Esophagus mucosa (tissue), 1 donor: ENCODE data around the gene KIAA1549. TPM values are rescaled to one million over a fixed set of nuclear protein-coding genes. Genes with fewer than 3 reads are reported as not detected.
"Not testable (repeated sequence)": the region's sequence is repeated elsewhere in the genome, so short reads cannot be mapped to it uniquely, and the experiment has no call there.

ENCODE experiments used
- ATAC-seq: fragments of 200-7000 bp; cut with Tn5 transposase; one replicate; pipeline ENCODE4 v1.9.1; 2020
- total RNA-seq: library from RNA; stranded (reverse); gene quantifications from one replicate; pipeline ENCODE4 v1.2.4, GENCODE V29; 2023
- donor health status: DM: yes; HTN: yes; CAD: no.

Gene KIAA1549
- total RNA-seq, 1 donor from 2014 or later: 0.20 TPM

GRCh38 chr7:138848056-138848980, 132.9 kb downstream of the KIAA1549 start:
- no peak for ATAC-seq

DNA sequence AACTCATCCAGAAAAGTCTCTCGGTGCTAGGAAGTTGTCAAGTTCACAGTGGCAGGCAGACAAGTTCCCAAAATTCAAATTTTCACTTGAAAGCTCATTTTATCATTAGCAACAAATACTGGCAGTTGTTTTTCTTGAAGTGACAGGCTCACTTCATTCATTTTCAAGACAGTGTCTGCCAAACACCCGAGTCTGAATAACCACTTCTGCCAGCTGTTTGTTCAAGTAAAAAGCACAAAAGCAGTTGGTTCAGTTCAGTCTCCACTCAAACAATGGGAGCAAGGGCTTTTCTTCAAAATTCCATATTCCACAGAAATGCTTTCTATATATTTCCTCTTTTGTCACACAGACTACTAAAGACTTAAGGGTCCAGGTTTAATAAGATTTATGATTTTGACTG, 135.5 kb downstream of the KIAA1549 start:
- no peak for ATAC-seq

DNA sequence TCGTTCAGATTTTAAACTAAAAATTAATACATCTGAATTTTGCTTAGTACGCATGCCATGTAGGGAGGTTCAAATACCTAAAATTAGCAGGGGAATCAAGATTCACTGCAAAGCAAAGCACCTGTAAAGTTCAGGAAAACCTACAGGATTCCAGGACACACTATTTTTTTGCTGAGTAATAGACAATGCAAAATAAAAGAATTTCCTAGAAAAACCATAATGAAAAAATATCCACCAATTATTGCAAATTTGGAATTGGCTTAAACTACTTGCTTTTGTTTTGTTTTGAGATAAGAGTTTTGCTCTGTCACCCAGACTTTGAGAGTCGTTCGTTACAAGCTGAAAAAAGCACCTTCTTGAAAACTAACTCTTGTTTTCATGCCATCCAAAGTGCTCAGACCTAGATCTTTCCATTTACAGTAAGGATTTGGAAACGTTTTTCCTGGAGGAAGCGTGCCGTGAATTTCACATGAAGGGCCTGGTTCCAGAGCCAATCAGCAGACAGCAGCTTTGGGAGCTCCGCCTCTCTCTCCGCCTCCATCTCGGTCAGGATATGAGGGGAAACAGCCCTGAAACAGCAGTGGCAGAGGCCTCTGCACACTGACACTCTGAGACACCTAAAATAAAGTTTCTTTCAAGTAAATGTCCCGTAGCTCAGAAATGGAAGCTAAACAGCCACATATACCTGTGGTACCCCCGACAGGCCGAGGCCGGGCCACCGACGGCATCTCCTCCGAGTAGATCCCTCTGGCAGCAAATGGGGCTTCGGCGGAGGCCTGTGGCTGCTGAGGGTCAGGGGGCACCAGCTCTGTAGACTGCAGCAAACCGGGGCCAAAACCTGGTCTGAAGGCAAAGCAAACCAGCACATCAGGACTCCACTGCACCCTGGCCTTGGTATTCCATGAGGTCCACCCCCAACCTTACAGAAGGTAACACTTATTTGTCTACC, 137.3 kb downstream of the KIAA1549 start:
- ATAC-seq: no peak

GRCh38 chr7:138842111-138842510, 139.1 kb downstream of the KIAA1549 start:
- ATAC-seq: no peak

- ATAC-seq: no peak
Observed at GRCh38 chr7:138838166-138838565, 143.0 kb downstream of the KIAA1549 start.

DNA sequence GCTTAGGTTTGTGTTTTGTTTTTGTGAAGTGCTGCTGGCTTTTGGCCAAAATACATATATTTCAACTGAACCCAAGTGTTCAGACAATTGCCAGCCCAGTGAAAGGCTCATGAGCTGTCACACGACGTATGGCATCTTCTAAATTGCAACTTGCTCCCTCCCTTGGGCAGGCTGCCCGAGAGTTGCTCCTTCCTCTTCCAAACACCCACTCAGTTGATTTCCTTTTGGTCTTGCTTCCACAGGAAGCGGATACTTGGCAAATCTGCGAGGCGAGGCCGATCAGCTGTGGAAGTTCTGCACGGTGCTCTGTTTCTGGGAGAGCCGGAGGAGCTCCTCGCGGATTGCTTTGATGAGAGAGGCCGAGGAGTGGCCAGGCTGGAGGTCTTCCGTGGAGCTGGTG, 143.6 kb downstream of the KIAA1549 start:
- no peak for ATAC-seq

- ATAC-seq: no peak
Observed at GRCh38 chr7:138835087-138835486, 146.1 kb downstream of the KIAA1549 start.

GRCh38 chr7:138834583-138834982, 146.6 kb downstream of the KIAA1549 start:
- no peak for ATAC-seq

DNA sequence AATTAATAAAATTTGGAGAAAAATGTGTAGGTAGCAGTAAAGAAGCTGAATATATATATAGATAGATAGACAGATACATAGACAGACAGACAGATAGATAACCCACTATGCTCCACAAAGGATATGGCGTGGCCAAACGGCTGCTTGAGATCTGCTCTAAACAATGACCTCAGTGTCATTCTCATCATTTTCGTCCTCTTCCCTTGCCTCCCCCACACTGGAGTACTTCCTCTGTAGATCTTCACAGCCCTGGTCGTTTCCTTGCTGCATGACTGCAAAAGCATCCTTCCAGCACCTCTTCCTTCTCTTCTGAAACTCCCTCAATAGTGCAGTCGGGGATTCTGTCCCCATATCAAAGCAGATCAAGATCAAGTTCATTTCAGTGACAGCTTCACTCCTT, 147.6 kb downstream of the KIAA1549 start:
- ATAC-seq: no peak

- no peak for ATAC-seq
Observed at GRCh38 chr7:138832966-138833365, 148.2 kb downstream of the KIAA1549 start.

DNA sequence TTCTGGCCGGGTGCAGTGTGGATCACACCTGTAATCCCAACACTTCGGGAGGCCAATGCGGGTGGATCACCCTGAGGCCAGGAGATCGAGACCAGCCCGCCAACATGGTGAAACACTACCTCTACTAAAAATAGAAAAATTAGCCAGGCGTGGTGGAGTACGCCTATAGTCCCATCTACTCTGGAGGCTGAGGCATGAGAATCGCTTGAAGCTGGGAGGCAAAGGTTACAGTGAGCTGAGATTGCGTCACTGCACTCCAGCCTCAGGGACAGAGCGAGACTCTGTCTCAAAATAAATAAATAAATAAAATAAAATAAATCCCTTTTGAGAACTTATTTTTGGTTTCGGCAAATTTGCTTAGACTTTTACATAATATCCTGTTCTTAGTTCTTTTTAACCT, 151.9 kb downstream of the KIAA1549 start:
- no peak for ATAC-seq

- ATAC-seq: no peak
Observed at GRCh38 chr7:138828302-138828701, 152.9 kb downstream of the KIAA1549 start.

DNA sequence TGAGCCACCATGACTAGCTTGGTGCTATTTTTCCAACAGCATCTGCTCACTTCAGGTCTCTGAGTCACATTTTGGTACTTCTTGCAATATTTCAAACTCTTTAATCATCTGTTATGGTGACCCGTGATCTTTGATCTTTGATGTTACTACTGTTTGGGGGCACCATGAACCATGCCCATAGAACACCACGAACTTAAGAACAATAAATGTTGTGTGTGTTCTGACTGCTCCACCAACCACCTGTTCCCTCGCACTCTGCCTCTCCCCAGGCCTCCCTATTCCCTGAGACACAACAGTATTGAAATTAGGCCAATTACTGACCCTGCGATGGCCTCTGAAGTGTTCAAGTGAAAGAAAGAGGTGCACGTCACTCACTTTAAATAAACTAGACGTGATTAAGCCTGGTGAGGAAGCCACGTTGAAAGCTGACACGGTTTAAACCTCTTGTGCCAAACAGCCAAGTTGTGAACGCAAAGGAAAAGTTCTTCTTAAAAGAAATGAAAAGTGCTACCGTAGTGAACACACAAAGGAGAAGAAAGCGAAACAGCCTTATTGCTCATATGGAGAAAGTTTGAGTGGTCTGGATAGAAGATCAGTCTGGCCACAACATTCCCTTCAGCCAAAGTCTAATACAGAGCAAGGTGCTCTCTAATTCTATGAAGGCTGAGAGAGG, 156.0 kb downstream of the KIAA1549 start:
- no peak for ATAC-seq

DNA sequence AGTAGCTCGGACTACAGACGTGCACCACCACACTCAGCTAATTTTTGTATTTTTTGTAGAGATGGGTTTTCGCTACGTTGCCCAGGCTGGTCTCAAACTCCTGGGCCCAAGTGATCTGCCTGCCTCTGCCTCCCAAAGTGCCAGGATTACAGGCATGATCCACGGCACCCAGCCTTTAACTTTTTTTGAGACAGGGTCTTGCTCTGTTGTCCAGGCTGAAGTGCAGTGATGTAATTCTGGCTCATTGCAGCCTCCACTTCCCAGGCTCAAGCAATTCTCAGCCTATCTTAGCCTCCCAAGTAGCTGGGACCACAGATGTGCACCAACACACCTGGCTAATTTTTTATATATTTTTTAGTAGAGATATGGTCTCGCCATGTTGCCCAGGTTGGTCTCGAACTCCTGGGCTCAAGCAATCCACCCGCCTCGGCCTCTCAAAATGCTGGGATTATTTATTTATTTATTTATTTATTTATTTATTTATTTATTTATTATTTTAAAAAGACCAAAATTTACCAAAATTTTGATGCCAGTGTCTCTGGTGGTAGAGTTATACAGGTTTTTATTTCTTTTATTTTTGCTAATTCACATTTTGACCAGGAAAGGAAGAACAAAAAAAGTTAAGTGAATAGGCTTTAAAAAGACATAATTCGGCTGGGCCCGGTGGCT, 158.2 kb downstream of the KIAA1549 start:
- no peak for ATAC-seq

GRCh38 chr7:138821912-138822311, 159.3 kb downstream of the KIAA1549 start:
- ATAC-seq: no peak

GRCh38 chr7:138819625-138820024, 161.6 kb downstream of the KIAA1549 start:
- ATAC-seq: no peak

GRCh38 chr7:138816650-138817049, 164.5 kb downstream of the KIAA1549 start:
- ATAC-seq: no peak

DNA sequence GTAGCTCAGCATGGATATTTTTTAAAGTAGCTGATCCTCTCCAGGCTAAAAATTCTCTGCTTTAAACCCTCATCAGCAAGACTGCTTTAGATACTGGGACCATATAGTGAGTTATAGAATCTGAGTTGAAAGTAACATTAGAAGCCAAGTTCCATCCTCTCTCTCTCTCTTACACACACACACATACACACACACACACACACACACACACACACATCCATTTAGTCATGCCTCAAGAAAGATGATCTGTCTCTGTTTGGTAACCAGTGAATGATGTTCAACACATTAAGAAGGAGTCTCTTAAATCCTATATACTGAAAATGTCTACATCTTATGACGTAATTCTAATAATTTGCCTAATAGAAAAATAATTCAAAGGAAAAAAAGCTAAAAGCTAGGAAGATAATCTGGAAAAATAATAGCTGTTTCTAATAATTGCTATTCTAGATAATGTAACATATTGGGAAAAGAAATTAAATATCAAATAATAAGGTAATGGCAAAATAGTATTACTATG, 166.3 kb downstream of the KIAA1549 start:
- ATAC-seq: no peak

- no peak for ATAC-seq
Observed at GRCh38 chr7:138813945-138814344, 167.2 kb downstream of the KIAA1549 start.

DNA sequence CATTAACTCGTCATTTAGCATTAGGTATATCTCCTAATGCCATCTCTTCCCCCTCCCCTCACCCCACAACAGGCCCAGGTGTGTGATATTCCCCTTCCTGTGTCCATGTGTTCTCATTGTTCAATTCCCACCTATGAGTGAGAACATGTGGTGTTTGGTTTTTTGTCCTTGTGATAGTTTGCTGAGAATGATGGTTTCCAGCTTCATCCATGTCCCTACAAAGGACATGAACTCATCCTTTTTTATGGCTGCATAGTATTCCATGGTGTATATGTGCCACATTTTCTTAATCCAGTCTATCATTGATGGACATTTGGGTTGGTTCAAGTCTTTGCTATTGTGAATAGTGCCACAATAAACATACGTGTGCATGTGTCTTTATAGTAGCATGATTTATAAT, 169.9 kb downstream of the KIAA1549 start:
- not testable (repeated sequence) for ATAC-seq

DNA sequence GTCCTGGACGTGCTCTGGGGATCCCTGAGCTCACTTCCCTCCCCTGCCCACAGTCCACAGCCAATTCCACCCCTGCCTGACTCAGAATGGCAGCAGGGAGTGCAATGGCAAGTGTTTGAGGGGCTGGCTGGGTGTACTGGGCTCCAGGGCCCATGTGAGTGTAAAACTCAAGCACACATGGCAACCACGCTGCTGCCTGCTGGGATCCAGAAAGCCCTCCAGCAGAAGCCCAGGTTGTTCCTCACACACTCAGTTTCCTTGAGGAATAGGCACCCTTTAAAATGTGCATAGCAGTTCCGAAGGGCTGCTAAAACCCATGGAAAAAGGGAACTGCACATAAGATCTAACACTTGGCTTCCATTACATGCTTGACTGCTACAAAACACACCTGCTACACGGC, 171.8 kb downstream of the KIAA1549 start:
- no peak for ATAC-seq

DNA sequence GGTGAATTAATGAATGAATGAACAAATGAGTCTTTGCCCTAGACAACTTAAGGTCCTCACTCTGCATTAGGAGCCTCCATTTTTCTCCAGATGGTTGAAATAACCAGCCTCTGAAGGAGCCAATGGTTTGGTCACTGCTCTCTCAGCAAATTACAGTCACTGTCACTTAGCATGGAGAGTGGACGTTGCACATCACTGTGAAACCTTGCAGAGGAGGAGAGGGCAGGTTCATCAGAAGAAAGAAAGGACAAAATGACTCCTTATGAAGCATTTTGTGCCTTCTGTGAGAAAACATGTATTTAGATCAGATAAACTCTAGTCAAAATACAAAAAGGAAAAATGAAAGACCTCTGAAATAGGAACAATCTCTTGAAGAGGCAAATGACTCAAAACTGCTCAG, 176.6 kb downstream of the KIAA1549 start:
- ATAC-seq: no peak
